ENCODE results near the gene PSMB10. TPM values are rescaled to one million over a fixed set of nuclear protein-coding genes. Genes with fewer than 3 reads are reported as not detected.

Gene PSMB10
- total RNA-seq, 2 donors from 2014 or later: 54.9 to 64.5 TPM

DNA sequence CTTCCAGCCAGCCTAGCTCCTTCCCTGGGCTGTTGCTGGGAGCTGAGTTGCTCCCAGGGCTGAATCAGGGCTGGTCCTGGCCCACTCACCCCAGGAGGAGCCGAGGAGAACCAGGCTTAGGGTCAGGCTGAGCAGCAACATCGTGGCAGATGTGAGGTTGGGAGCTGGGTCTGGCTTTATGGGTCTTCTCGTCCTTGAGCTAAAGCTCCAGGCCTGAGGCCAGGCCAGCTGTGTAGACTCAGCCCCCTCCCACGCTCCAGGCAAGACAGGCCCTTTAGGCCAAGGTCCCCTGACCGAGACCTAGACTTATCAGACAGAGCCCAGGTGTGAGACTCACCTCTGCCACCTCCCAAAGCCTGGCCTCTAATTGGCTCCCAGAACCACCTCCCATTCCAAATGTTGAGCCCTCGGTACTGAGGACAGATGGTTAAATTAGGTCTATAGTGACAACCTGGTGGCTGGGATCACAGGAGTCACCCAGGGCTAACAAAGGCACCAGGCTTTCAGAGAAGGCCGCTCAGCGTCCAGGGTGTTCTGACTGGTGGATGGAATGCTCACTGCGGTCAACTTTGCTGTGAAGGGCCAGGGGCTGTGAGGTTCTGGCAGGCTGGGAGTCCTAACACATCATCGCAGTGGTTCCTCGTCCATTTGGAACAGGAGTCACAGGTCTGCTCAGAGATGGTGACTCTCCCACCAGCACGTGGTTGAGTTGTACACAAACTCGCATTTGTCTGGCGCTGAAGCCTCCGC, 4.8 kb downstream of the PSMB10 start, which contains the start of gene CTRL:
Gene CTRL (minus strand): TSS at position 151 of the 750 bp plus-strand sequence. CDS start 10 bp downstream, at position 141.
- intact Hi-C loops (cut with DNase I): no loop called here
- DNase-seq (no peak), ATAC-seq (no peak)

DNA sequence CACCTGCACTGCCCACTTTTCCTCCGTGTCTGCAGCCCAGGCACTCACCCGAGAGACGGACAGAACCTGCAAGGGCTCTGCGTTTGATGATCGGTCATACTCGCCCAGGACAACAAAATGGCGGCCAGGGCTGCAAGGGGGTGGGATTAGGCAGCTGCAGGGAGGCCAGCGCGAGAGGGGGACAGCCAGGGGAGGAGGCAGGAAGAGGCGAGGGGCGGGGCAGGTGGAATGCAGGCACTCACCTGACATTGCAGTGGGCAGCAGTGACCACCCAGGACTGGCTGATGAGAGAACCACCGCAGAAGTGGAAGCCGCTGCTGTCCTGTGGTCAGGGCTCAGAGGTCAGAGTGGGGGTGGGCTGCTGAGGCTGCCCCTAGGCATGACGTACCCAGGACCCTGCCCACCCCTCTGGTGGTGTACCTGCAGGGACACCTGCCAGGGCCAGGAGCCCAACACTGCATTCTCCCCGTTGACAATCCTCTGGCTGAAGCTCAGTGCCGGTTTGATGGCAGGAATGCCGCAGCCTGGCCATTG, 5.9 kb downstream of the PSMB10 start:
- no peak for ATAC-seq
- intact Hi-C loops (cut with DNase I): no loop called here
- DNase-seq: no peak

DNA sequence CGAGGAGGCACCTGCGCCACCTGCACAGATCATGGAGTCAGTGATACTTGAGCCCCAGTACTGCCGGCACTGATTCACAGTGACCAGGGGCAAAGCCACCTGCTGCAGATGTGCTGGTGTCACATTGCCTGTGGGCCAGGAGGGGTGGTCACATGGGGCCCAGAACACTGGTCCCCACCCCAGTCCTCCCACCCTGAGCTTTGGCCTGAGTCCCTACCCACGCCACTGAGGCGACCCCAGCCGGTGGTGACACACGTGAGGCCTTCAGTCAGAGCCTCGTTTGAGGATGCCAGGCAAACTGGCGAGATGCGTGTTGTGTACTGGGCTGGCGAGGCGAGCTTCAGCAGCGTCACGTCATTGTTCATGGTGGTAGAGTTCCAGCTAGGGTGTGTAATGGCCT, 6.5 kb downstream of the PSMB10 start:
- DNase-seq: no peak
- ATAC-seq: no peak
- intact Hi-C loops (cut with DNase I): no loop called here

DNA sequence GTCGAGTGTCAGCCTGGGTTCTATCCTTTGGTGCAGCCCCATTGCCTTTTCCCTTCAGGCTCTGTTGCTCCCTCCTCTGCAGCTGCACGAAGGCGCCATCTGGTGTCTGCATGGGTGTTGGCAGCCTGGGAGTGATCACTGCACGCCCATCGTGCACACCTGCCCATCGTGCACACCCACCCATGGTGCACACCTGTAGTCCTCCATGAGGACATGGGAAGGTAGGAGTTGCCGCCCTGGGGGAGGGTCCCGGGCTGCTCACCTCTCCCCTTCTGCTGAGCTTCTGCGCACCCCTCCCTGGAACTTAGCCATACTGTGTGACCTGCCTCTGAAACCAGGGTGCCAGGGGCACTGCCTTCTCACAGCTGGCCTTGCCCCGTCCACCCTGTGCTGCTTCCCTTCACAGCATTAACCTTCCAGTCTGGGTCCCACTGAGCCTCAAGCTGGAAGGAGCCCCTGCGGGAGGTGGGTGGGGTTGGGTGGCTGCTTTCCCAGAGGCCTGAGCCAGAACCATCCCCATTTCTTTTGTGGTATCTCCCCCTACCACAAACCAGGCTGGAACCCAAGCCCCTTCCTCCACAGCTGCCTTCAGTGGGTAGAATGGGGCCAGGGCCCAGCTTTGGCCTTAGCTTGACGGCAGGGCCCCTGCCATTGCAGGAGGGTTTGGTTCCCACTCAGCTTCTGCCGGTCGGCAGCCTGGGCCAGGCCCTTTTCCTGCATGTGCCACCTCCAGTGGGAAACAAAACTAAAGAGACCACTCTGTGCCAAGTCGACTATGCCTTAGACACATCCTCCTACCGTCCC, 7.9 kb downstream of the PSMB10 start:
- intact Hi-C loops (cut with DNase I): loop anchor here (2.0 to 10.0 kb wide), 4 partner anchors 46 to 254 kb away; partner anchors contain the start of gene NRN1L (in 2 of the 2)
- DNase-seq: peak; percentile 69
- peak; percentile 63 to 68 for ATAC-seq

DNA sequence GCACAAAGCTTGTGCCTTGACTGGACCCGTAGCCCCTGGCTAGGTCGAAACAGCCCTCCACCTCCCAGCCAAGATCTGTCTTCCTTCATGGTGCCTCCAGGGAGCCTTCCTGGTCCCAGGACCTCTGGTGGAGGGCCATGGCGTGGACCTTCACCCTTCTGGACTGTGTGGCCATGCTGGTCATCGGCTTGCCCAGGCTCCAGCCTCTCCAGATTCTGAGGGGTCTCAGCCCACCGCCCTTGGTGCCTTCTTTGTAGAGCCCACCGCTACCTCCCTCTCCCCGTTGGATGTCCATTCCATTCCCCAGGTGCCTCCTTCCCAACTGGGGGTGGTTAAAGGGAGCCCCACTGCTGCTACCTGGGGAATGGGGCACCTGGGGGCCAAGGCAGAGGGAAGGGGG, 8.5 kb downstream of the PSMB10 start:
- intact Hi-C loops (cut with DNase I): loop anchor here (2.0 to 10.0 kb wide), 4 partner anchors 46 to 253 kb away; partner anchors contain the start of gene NRN1L (in 2 of the 2)
- ATAC-seq (no peak), DNase-seq (no peak)

DNA sequence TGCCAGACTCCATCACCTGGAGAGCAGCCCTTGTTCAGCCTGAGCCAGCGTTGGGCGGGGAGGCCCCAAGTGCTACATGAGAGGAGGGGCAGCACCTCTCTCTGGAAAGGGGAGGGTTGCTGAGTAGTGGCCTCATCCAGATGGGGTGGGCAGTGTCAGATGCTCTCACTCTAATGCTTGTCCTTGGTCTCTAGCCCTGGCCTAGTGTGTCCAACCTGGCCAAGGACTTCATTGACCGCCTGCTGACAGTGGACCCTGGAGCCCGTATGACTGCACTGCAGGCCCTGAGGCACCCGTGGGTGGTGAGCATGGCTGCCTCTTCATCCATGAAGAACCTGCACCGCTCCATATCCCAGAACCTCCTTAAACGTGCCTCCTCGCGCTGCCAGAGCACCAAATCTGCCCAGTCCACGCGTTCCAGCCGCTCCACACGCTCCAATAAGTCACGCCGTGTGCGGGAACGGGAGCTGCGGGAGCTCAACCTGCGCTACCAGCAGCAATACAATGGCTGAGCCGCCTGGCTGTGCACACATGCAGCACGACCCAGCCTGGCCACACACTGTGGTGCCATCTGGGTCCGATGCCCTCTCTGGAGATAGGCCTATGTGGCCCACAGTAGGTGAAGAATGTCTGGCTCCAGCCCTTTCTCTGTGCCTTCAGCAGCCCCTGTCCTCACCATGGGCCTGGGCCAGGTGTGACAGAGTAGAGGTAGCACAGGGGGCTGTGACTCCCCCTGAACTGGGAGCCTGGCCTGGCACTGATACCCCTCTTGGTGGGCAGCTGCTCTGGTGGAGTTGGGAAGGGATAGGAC, 9.3 kb downstream of the PSMB10 start:
- no peak for ATAC-seq
- intact Hi-C loops (cut with DNase I): loop anchor here (5.0 to 10.0 kb wide), 3 partner anchors 45 to 253 kb away; partner anchors contain the start of gene NRN1L (in 2 of the 2)
- no peak for DNase-seq

DNA sequence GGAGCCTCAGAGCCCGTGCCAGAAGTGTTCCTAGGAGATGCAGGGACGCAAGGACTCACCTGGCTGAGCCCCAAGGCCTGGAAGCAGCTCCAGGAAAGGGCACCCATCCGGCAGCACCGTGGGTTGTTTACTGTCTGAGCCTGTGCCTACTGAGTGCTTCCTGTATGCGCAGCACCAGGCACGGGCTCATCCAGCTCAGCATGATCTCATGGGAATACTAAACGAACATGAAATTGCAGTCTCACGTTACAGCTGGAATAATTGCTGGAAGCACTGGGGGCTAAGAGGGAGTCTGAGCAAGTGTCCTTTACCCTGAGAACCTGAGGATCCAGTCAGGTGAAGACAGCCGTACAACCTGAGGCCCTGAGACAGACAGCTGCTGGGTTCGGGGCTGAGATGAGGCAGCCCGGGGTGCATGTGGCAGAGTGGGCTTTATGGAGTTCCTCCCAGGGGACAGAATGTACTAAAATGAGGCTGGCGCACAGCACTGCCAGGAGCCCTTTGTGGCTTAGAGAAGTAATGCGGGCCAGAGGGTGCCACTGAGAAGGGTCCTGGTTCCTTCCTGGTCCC, 10.4 kb downstream of the PSMB10 start:
- DNase-seq (no peak), ATAC-seq (no peak)
- intact Hi-C loops (cut with DNase I): loop anchor here (5.0 to 10.0 kb wide), 3 partner anchors 44 to 251 kb away; partner anchors contain the start of gene NRN1L (in 2 of the 2)

DNA sequence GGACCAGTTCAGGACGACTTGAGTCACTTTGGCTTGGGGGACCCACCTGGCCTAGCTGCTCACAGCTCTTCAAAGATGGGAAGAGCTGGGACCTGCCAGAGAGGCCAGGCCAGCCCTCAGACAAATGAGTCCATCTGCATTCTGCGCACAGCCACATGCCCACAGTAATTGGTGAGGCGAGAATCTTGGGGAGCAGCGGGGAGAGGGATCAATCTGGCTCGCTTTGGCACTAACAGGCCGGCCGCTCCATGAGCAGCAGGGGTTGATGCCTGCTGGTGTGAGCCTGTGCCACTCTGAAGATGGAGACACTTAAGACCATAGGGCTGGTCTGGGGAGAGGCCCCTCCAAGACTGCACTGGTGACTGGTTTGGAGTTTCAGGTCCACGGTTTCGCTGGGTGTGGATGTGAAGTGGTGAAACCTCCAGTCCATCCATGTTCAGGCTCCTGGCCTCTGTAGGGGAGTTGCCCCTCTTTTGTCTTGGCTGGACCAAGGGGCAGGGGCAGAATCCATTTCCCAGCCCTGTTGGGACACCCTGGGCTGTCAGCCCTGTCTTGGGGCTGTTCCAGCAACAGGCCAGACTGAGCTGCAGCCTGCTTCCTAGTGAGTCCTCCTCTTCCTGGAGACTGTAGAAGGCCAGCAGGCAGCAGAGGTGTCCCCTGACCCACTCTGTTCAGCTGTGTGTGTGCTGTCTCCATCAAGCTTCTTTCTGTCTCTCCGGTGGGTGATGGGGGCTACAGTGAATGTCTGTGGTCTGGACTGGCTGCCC, 12.3 kb downstream of the PSMB10 start:
- intact Hi-C loops (cut with DNase I): loop anchor here (5.0 to 10.0 kb wide), 2 partner anchors 92 to 250 kb away; no protein-coding TSS in a partner anchor
- ATAC-seq (peak in 1 of 2 donors; percentile 27), DNase-seq (no peak)

DNA sequence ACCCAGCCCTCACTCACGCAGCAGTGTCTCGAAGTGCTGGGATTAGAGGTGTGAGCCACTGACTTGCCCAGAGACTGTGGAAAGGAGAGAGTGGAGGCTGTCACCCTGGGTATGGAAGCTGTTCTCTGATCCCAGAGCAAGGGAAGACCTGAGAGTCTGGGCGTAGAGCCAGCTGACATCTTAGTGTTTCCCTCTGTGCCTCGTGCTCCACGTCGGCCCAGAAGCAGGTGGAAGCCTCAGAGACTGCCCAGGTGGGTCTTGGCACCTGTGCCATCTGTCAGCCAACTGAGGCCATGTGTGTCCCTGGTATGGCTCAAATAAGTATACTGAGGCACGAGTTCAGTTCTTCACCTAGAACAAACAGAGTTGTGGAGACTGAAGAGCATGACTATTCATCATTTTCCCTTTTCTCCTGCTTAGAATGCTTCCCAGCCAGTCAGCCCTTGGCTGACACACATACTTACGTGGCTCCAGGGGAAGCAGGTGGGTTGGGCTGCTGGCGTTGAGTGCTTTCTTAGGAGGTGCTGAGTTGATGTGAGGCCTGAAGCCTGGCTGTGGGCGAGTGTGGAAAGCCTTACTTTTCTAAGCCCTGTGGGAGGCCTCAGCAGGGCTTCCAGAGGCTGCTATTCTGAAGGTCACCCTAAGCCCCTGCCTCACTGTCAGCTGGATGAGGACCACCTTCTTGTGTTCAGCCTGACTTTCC, 13.1 kb downstream of the PSMB10 start:
- intact Hi-C loops (cut with DNase I): loop anchor here (5.0 to 10.0 kb wide), 2 partner anchors 91 to 249 kb away; no protein-coding TSS in a partner anchor
- no peak for DNase-seq
- peak in 1 of 2 donors; percentile 43 for ATAC-seq

DNA sequence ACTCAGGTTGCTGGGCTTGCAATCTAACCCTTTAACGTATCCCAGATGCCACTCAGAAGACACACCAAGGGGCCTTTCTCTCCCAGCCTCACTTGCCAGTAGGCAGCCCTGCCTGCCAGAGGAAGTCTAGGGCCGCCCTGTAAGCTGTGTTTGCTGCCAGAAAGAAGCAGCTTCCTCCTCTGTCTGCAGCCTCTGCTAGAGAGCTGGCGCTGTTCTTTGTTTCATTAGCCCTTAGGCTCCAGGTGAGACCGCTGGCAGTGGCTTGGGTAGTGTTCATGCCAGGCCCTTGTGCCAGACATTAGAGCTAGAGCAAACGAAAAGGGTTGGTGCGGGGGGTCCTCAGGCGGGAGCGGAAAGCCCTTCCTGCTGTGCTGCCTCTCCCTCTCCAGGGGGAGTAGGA, 13.9 kb downstream of the PSMB10 start:
- intact Hi-C loops (cut with DNase I): loop anchor here (5.0 to 10.0 kb wide), 2 partner anchors 90 to 248 kb away; no protein-coding TSS in a partner anchor
- DNase-seq (no peak), ATAC-seq (no peak)

DNA sequence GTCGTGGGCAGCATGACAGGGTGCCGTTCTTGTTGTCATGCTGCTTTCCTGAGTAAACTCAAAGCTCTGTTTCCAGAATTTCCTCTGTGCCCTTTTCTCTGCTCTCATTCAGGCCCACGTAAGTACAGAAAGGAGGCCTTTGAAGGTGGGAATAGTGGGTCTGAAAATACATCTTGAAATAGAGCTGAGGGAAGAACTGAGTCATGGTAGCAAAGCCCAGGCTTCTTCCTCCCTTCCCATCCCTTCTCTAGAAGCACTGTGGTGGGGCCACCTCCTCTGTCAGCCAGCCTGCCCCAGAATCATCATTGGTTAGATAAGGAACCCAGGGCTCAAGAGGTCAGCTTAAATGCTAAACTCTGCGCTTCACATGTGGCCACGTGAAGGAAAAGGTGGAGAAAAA, 14.4 kb downstream of the PSMB10 start:
- intact Hi-C loops (cut with DNase I): loop anchor here (5.0 to 10.0 kb wide), 2 partner anchors 90 to 247 kb away; no protein-coding TSS in a partner anchor
- DNase-seq: no peak
- ATAC-seq: no peak

DNA sequence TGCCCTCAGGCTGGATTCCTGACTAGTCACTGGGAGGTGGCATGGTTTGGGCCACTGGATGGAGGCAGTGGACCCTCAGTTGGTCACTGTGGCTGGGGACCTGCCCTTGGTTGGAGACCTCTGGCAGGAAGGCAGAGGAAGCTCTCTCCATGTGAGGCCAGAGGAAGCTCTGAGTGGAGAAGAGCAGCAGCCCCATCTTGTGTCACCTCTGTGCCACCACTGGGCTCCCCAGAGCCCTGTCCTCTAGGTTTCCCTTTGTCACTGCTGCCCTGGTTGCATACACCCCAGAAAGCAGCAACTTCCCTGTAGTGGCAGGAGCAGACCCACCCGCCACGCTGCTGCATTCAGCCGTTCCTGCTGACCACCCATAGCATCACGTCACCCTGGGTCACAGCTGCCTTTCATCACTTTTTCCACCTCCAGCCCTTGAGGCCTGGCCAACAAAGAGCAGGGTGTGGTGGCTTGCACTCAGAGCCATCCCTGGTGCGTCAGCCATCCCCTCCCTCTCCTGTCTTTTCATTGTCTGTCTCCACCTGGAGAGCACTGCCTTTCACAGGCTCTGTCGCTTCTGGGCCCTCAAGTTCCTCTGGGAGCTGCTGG, 16.9 kb downstream of the PSMB10 start:
- intact Hi-C loops (cut with DNase I): loop anchor here (5.0 to 10.0 kb wide), 2 partner anchors 87 to 245 kb away; no protein-coding TSS in a partner anchor
- DNase-seq: no peak

DNA sequence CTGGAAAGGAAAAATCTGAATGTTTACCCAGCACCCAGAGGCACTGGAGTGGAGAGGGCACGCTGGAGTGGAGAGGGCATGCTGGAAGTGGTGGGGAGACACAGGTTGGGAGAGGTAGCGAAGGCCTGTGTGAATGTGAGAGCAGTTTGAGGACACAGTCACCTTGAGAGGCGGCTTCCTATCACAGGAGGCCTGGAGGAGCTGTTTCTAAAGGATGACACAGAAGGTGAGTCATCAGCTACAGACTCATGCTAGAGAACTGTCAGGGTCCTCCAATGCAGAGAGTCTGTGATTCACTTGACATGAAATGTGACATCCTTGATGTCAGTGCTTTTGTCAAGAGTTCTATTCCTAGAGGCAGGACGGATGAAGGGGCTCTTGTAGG, 18.8 kb downstream of the PSMB10 start:
- DNase-seq: no peak
- intact Hi-C loops (cut with DNase I): no loop called here
- ATAC-seq: peak; percentile 51 to 90

More for the DNA sequence above, 16.9 kb downstream of the PSMB10 start:
- ATAC-seq: no peak

DNA sequence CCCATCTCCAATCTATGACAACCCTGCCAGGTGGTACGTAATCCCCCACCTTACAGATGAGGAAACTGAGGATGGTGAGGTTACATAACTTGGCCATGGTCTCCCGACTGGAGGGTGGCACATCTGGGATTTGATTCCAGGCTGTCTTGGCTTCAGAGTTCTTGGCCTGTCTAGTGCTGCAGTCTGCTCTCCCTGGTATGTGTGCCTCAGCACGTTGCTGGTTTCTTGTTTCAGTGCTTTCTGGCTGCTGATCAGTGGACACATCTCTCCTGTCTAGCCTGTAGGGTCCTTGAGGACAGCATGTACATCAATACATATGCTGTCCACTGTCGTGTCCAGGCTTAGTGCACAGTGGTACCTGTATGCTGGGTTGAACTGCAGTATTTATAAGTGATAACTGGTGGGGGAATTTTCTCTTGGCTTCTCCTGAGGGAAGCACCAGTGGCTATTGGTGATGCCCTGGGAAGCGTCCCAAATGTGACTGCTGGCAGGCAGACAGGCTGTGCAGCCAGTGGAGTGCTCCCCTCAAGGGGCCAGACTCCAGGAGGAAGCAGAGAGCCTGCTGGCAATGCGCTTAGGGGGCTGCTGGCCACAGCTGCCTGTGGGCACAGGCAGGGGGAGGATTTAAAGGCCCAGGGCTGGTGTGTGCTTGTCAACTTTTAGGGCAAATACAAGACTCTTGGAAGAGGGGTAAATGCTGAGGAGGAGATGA, 19.4 kb downstream of the PSMB10 start:
- intact Hi-C loops (cut with DNase I): no loop called here
- ATAC-seq (peak; percentile 75 to 94), DNase-seq (peak; percentile 59)

DNA sequence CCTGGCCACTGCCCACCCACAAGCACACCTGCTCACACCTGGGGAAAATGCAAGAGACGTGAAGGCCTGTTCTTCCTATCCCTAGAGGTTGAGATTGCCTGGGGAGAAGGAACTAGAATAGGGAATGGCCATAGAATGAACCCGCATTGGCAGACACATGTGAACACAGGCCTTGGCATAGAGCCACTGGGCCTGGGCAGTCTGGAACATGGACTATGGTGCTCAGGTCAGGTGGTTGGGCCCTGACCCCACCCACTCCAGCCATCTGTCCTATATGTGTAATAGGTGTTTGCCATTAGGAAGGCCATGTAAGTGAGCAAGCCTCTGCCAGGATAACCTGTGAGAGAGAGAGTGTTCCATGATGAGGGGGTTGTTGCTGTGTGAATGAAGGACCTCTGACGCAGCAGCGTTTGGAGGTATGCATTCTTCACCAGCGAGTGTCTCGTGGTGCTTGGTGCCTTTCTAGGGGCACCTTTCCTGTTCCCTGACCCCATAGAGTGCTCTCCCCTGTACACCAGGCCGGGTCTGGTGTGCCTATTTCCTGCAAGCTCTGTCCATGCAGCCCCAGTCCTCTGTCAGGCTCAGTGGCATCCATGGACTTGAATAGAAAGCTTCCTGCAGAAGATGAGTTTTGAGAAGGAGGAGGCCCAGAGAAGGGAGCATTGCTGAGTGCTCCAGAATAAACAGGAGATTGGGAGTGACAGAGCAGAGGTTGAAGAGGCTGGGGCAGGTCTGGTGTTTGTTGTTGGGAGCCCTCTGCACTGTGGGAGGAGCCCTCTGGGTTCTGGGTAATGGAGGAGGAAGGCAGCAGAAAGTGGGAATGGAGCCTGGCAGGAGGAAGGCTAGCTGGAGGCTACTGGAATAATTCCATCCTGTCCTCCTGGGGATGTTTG, 20.6 kb downstream of the PSMB10 start:
- DNase-seq (no peak), ATAC-seq (no peak)
- intact Hi-C loops (cut with DNase I): no loop called here
